HEK293 (cell line): Measurements from ENCODE around the gene PIGW.

Source experiments
- CTCF ChIA-PET: fragments of 350-600 bp; formaldehyde crosslinking; extraction: SDS; loops from one replicate; lab custom pipeline; 2021; ENCODE audit warnings: antibody characterized with exemption; lab: Yijun Ruan, JAX
- POLR2A ChIA-PET: fragments of 300-600 bp; formaldehyde crosslinking; extraction: SDS; loops from one replicate; lab custom pipeline; 2020; ENCODE audit warnings: antibody characterized with exemption, inconsistent platforms; lab: Yijun Ruan, JAX
- H3K27ac ChIP-seq: fragments of 200-500 bp; sonication (Bioruptor generic); 2 replicates; pipeline ENCODE4 v1.5.1; 2014; ENCODE audit warnings: low read depth, low read length, control low read depth, inconsistent platforms; ENCODE audit errors: extremely low read depth
- H3K36me3 ChIP-seq, 2 experiments: fragments of 200-500 bp in 1 of 2; sonication (Bioruptor generic) in 1 of 2; 1 replicate in 1 of 2; 2 replicates in 1 of 2; pipeline ENCODE4 v1.5.1; 2014 to 2017; ENCODE audit warnings: inconsistent platforms in 2 of 2, low read length in 2 of 2; ENCODE audit not compliant: control insufficient read depth in 2 of 2, insufficient read depth in 1 of 2
- H3K4me1 ChIP-seq: fragments of 200-500 bp; sonication (Bioruptor generic); 2 replicates; pipeline ENCODE4 v1.5.1; 2014; ENCODE audit warnings: mild to moderate bottlenecking, low read length, inconsistent platforms; ENCODE audit not compliant: control insufficient read depth, insufficient read depth
- H3K4me3 ChIP-seq: 2 replicates; pipeline ENCODE4 v1.5.1; 2011; ENCODE audit warnings: low read depth, mild to moderate bottlenecking, control low read depth, low read length, moderate library complexity
- H3K9me3 ChIP-seq: fragments of 200-500 bp; sonication (Bioruptor generic); 2 replicates; pipeline ENCODE4 v1.5.1; 2014; ENCODE audit warnings: low read depth, low read length, inconsistent platforms; ENCODE audit not compliant: control insufficient read depth, insufficient read depth
- GFI1B ChIP-seq: fragments of 450-650 bp; formaldehyde crosslinking; IDR thresholded peaks from 2 replicates; pipeline ENCODE4 v1.5.1; 2016; ENCODE audit warnings: missing biosample characterization, missing genetic modification characterization
- GLI2 ChIP-seq: fragments of 450-650 bp; formaldehyde crosslinking; IDR thresholded peaks from 2 replicates; pipeline ENCODE4; 2017; ENCODE audit warnings: missing biosample characterization, missing genetic modification characterization, low read depth, borderline replicate concordance
- KLF16 ChIP-seq: fragments of 450-650 bp; formaldehyde crosslinking; IDR thresholded peaks from 2 replicates; pipeline ENCODE4 v1.5.1; 2017; ENCODE audit warnings: missing biosample characterization, missing genetic modification characterization
- KLF8 ChIP-seq: fragments of 450-650 bp; formaldehyde crosslinking; IDR thresholded peaks from 2 replicates; pipeline ENCODE4 v1.5.1; 2016; ENCODE audit warnings: missing biosample characterization, missing genetic modification characterization
- OSR2 ChIP-seq: fragments of 450-650 bp; formaldehyde crosslinking; IDR thresholded peaks from 2 replicates; pipeline ENCODE4 v1.5.1; 2016; ENCODE audit warnings: missing biosample characterization, missing genetic modification characterization
- PBX3 ChIP-seq: sonication (generic); formaldehyde crosslinking; IDR thresholded peaks from 2 replicates; pipeline ENCODE4 v1.8.1; 2022; ENCODE audit warnings: mild to moderate bottlenecking, moderate library complexity, missing genetic modification reagents
- WT1 ChIP-seq: fragments of 450-650 bp; formaldehyde crosslinking; IDR thresholded peaks from 2 replicates; pipeline ENCODE4 v1.5.1; 2016; ENCODE audit warnings: missing biosample characterization, missing genetic modification characterization
- YY1 ChIP-seq: fragments of 450-650 bp; formaldehyde crosslinking; IDR thresholded peaks from 2 replicates; pipeline ENCODE4 v1.5.1; 2018; ENCODE audit warnings: missing biosample characterization, missing genetic modification characterization
- YY2 ChIP-seq: fragments of 450-650 bp; formaldehyde crosslinking; IDR thresholded peaks from 2 replicates; pipeline ENCODE4 v1.5.1; 2016; ENCODE audit warnings: missing biosample characterization, missing genetic modification characterization
- ZFP37 ChIP-seq: fragments of 450-650 bp; formaldehyde crosslinking; IDR thresholded peaks from 2 replicates; pipeline ENCODE4 v1.5.1; 2016; ENCODE audit warnings: missing biosample characterization, missing genetic modification characterization
- ZNF138 ChIP-seq: fragments of 450-650 bp; formaldehyde crosslinking; IDR thresholded peaks from 2 replicates; pipeline ENCODE4 v1.5.1; 2016; ENCODE audit warnings: missing biosample characterization, missing genetic modification characterization, borderline replicate concordance
- ZNF140 ChIP-seq: fragments of 450-650 bp; formaldehyde crosslinking; IDR thresholded peaks from 2 replicates; pipeline ENCODE4 v1.5.1; 2016; ENCODE audit warnings: missing biosample characterization, missing genetic modification characterization
- ZNF157 ChIP-seq: fragments of 450-650 bp; formaldehyde crosslinking; IDR thresholded peaks from 2 replicates; pipeline ENCODE4 v1.5.1; 2016; ENCODE audit warnings: missing biosample characterization, missing genetic modification characterization
- ZNF169 ChIP-seq: fragments of 450-650 bp; formaldehyde crosslinking; IDR thresholded peaks from 2 replicates; pipeline ENCODE4 v1.5.1; 2016; ENCODE audit warnings: missing biosample characterization, missing genetic modification characterization
- ZNF175 ChIP-seq: fragments of 450-650 bp; formaldehyde crosslinking; IDR thresholded peaks from 2 replicates; pipeline ENCODE4 v1.5.1; 2016; ENCODE audit warnings: missing biosample characterization, missing genetic modification characterization
- ZNF23 ChIP-seq: fragments of 450-650 bp; formaldehyde crosslinking; IDR thresholded peaks from 2 replicates; pipeline ENCODE4 v1.5.1; 2016; ENCODE audit warnings: missing biosample characterization, missing genetic modification characterization, borderline replicate concordance
- ZNF292 ChIP-seq: fragments of 450-650 bp; formaldehyde crosslinking; IDR thresholded peaks from 2 replicates; pipeline ENCODE4 v1.5.1; 2016; ENCODE audit warnings: low read depth, missing biosample characterization, missing genetic modification characterization, borderline replicate concordance
- ZNF394 ChIP-seq: fragments of 450-650 bp; formaldehyde crosslinking; IDR thresholded peaks from 2 replicates; pipeline ENCODE4 v1.5.1; 2016; ENCODE audit warnings: missing biosample characterization, missing genetic modification characterization, mild to moderate bottlenecking, moderate library complexity, borderline replicate concordance
- ZNF544 ChIP-seq: fragments of 450-650 bp; formaldehyde crosslinking; IDR thresholded peaks from 2 replicates; pipeline ENCODE4 v1.5.0; 2017; ENCODE audit warnings: missing biosample characterization, missing genetic modification characterization
- ZNF561 ChIP-seq: fragments of 450-650 bp; IDR thresholded peaks from 2 replicates; pipeline ENCODE4 v1.5.1; 2018; ENCODE audit warnings: missing biosample characterization, missing genetic modification characterization, borderline replicate concordance
- ZNF585B ChIP-seq: fragments of 450-650 bp; formaldehyde crosslinking; IDR thresholded peaks from 2 replicates; pipeline ENCODE4 v1.5.1; 2016; ENCODE audit warnings: missing biosample characterization, missing genetic modification characterization
- ZNF623 ChIP-seq: fragments of 450-650 bp; formaldehyde crosslinking; IDR thresholded peaks from 2 replicates; pipeline ENCODE4 v1.5.1; 2016; ENCODE audit warnings: missing biosample characterization, missing genetic modification characterization
- ZNF626 ChIP-seq: fragments of 450-650 bp; sonication (Bioruptor Pico); formaldehyde crosslinking; IDR thresholded peaks from 2 replicates; pipeline ENCODE4 v1.5.1; 2018; ENCODE audit warnings: missing biosample characterization, missing genetic modification characterization, inconsistent platforms
- ZNF664 ChIP-seq: fragments of 450-650 bp; formaldehyde crosslinking; IDR thresholded peaks from 2 replicates; pipeline ENCODE4 v1.5.1; 2016; ENCODE audit warnings: missing biosample characterization, missing genetic modification characterization
- ZNF747 ChIP-seq: fragments of 450-650 bp; formaldehyde crosslinking; IDR thresholded peaks from 2 replicates; pipeline ENCODE4 v1.5.1; 2016; ENCODE audit warnings: missing biosample characterization, missing genetic modification characterization
- ZNF777 ChIP-seq: fragments of 450-650 bp; formaldehyde crosslinking; IDR thresholded peaks from 2 replicates; pipeline ENCODE4 v1.5.1; 2017; ENCODE audit warnings: missing biosample characterization, missing genetic modification characterization, borderline replicate concordance
- TF ChIP-seq, protein P1 (sequence below): fragments of 450-650 bp; formaldehyde crosslinking; IDR thresholded peaks from 2 replicates; pipeline ENCODE4 v1.5.1; 2016; ENCODE audit warnings: missing biosample characterization, missing genetic modification characterization
- TF ChIP-seq, protein P2 (sequence below): fragments of 450-650 bp; formaldehyde crosslinking; IDR thresholded peaks from 2 replicates; pipeline ENCODE4 v1.5.1; 2016; ENCODE audit warnings: missing biosample characterization, missing genetic modification characterization

PIGW gene

DNA sequence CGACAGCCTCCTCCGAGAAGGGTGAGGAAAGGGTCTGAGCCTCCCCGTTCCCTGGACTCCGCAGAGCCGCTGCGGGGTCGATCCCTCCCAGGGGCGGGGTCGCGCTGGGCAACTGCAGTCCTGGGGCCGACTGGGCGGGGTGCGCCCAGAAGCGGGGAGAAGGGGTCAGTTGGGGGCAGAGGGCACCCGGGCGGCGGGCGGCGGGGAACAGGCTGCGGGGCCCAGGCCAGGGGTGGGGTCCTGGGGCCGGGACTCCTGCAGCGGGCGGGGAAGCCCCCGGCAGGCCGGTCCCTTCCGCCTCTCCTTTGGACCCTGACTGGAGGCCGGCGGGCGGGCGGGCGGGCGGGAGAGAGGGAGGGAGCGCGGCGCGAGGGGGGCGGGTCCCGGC lies 10.3 kb downstream of the PIGW start (continued):
- TF ChIP-seq, protein P1, sequence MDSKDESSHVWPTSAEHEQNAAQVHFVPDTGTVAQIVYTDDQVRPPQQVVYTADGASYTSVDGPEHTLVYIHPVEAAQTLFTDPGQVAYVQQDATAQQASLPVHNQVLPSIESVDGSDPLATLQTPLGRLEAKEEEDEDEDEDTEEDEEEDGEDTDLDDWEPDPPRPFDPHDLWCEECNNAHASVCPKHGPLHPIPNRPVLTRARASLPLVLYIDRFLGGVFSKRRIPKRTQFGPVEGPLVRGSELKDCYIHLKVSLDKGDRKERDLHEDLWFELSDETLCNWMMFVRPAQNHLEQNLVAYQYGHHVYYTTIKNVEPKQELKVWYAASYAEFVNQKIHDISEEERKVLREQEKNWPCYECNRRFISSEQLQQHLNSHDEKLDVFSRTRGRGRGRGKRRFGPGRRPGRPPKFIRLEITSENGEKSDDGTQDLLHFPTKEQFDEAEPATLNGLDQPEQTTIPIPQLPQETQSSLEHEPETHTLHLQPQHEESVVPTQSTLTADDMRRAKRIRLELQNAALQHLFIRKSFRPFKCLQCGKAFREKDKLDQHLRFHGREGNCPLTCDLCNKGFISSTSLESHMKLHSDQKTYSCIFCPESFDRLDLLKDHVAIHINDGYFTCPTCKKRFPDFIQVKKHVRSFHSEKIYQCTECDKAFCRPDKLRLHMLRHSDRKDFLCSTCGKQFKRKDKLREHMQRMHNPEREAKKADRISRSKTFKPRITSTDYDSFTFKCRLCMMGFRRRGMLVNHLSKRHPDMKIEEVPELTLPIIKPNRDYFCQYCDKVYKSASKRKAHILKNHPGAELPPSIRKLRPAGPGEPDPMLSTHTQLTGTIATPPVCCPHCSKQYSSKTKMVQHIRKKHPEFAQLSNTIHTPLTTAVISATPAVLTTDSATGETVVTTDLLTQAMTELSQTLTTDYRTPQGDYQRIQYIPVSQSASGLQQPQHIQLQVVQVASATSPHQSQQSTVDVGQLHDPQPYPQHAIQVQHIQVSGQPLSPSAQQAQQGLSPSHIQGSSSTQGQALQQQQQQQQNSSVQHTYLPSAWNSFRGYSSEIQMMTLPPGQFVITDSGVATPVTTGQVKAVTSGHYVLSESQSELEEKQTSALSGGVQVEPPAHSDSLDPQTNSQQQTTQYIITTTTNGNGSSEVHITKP (tag by site-specific recombination): 0 out of 2 replicates have a peak, but pooled peaks have one; percentile 7
- TF ChIP-seq, protein P2, sequence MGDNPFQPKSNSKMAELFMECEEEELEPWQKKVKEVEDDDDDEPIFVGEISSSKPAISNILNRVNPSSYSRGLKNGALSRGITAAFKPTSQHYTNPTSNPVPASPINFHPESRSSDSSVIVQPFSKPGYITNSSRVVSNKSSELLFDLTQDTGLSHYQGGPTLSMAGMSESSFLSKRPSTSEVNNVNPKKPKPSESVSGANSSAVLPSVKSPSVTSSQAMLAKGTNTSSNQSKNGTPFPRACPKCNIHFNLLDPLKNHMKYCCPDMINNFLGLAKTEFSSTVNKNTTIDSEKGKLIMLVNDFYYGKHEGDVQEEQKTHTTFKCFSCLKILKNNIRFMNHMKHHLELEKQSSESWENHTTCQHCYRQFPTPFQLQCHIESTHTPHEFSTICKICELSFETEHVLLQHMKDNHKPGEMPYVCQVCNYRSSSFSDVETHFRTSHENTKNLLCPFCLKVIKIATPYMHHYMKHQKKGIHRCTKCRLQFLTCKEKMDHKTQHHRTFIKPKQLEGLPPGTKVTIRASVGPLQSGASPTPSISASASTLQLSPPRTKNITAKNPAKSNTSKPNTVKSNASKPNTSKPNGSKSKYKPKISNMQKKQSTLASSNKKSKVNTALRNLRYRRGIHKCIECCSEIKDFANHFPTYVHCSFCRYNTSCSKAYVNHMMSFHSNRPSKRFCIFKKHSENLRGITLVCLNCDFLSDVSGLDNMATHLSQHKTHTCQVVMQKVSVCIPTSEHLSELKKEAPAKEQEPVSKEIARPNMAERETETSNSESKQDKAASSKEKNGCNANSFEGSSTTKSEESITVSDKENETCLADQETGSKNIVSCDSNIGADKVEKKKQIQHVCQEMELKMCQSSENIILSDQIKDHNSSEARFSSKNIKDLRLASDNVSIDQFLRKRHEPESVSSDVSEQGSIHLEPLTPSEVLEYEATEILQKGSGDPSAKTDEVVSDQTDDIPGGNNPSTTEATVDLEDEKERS (tag by site-specific recombination): no peak

DNA sequence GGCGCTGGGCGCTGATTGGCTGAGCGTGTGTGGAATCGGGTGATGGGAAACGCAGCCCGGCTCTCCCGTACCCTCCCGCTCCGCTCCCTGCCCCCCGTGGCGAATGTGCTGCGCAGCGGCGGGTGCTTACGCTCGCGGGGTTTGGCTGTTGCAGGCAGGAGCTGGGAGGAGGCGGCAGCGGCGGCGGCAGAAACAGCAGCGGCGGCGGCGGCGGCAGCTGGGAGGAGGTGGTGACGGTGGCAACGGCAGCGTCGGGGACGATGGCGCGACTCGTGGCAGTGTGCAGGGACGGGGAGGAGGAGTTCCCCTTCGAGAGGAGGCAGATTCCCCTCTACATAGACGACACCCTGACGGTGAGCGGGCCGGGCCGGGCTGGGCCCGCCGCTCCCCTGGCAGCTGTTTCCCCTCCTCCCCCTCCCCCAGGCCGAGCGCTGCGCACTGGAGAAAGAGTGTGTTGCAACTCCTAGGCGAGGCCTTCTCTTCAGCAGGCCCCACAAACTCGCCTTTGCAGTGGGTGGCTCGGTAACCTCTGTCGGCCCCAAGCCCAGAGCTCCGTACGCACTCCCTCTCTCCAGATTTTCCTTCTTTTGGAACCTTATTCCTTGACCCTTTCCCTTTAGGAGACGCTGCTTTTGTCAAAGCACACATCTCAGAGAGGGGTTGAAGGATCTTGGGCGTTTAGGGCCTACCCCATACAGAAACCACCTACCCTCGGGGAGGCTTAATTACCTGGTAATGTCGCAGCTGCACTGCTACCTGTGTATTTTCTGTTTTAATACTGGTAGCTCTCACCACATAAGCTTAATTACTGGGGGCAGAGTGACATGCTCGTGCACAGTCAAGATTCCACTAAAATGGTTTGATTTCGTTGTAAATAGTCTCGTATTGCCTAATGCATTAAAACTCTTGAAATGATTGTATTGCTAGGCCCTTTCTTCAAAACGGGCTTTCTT lies 11.0 kb downstream of the PIGW start:
- Histone ChIP-seq H3K4me3 (peak overlapping the region; percentile 99), H3K27ac (peak overlapping the region; percentile 96), H3K9me3 (no peaks in the 10 kb centered on the region), H3K36me3 (peaks cover 10 to 14% of the 10 kb centered on the region in 2 experiments), H3K4me1 (peaks cover 11% of the 10 kb centered on the region)
- ChIA-PET POLR2A (interaction anchor here (0.5 to 4.3 kb wide), 21 partner anchors 8 to 729 kb away, joined by 3 to 81 read pairs (median 4); partner anchors contain the start of genes DHRS11, MRM1, MYO19 and PIGW), CTCF (interaction anchor here (0.5 to 1.8 kb wide), 5 partner anchors 12 to 644 kb away, joined by 3 to 7 read pairs (median 3); no protein-coding TSS in a partner anchor)
- TF ChIP-seq GLI2 (tag by site-specific recombination): no peak
- TF ChIP-seq ZFP37 (tag by site-specific recombination): peak; percentile 90
- TF ChIP-seq ZNF138 (tag by site-specific recombination): no peak
- no peak for TF ChIP-seq YY1
- TF ChIP-seq ZNF394 (tag by site-specific recombination): peak; percentile 73; the same call in 1 of the 2 replicates
- TF ChIP-seq GFI1B (tag by site-specific recombination): 0 out of 2 replicates have a peak, but pooled peaks have one; percentile 24
- TF ChIP-seq ZNF157 (tag by site-specific recombination): no peak
- no peak; the same call in 1 of the 2 replicates for TF ChIP-seq ZNF623 (tag by site-specific recombination)
- TF ChIP-seq ZNF175: no peak
- no peak for TF ChIP-seq ZNF23
- no peak for TF ChIP-seq ZNF169 (tag by site-specific recombination)
- TF ChIP-seq ZNF544 (tag by site-specific recombination): no peak
- TF ChIP-seq KLF8 (tag by site-specific recombination): peak; percentile 85; the same call in 1 of the 2 replicates
- no peak for TF ChIP-seq ZNF747 (tag by site-specific recombination)
- TF ChIP-seq ZNF292 (tag by site-specific recombination): no peak
- no peak for TF ChIP-seq ZNF664 (tag by site-specific recombination)
- no peak for TF ChIP-seq ZNF140
- peak; percentile 92 for TF ChIP-seq WT1 (tag by site-specific recombination)
- TF ChIP-seq OSR2: peak; percentile 67
- no peak; the same call in 1 of the 2 replicates for TF ChIP-seq ZNF561
- TF ChIP-seq YY2: peak; percentile 38; the same call in 1 of the 2 replicates
- TF ChIP-seq ZNF626: no peak
- TF ChIP-seq ZNF585B (tag by site-specific recombination): no peak
- TF ChIP-seq PBX3 (CRISPR knock-in tag): no peak
- peak; percentile 97 for TF ChIP-seq KLF16 (tag by site-specific recombination)
- peak; percentile 91 for TF ChIP-seq ZNF777 (tag by site-specific recombination)
